Colonic mucosa (tissue), 4 donors: ENCODE results near the gene SENP3. TPM values are rescaled to one million over a fixed set of nuclear protein-coding genes. Genes with fewer than 3 reads are reported as not detected.
"Not testable (repeated sequence)": the region's sequence is repeated elsewhere in the genome, so short reads cannot be mapped to it uniquely, and the experiment has no call there.

ENCODE experiments used
- DNase-seq: peaks from one replicate; pipeline ENCODE4 v3.0.0-alpha.2; 2020
- H3K27ac ChIP-seq: fragments of 200-600 bp; one replicate; pipeline ENCODE4 v1.8.0; 2021
- H3K27me3 ChIP-seq: fragments of 200-600 bp; one replicate; pipeline ENCODE4 v1.8.0; 2021
- H3K36me3 ChIP-seq: fragments of 200-600 bp; one replicate; pipeline ENCODE4 v1.8.0; 2021
- H3K4me1 ChIP-seq: fragments of 200-600 bp; one replicate; pipeline ENCODE4 v1.8.0; 2021; ENCODE audit warnings: mild to moderate bottlenecking
- H3K4me3 ChIP-seq: fragments of 200-600 bp; one replicate; pipeline ENCODE4 v1.8.0; 2021
- H3K9ac ChIP-seq, 2 donors: one replicate each; pipeline ENCODE4 v1.7.0; 2013; ENCODE audit warnings: control low read depth in 2 of 2, low read depth in 2 of 2, low read length in 2 of 2
- H3K9me3 ChIP-seq: fragments of 200-600 bp; one replicate; pipeline ENCODE4 v1.8.0; 2021
- intact Hi-C: fragments of 100-400 bp; cut with DNase I; formaldehyde crosslinking; loops from one replicate; pipeline ENCODE4 v1.14.1; 2022
- total RNA-seq, 2 donors: library from RNA; stranded (reverse); fragmentation: NEBNext Ultra II Directional in 1 of 2; extraction: Animal tissue kit (Norgen Biotek cat#: 25700) in 1 of 2; gene quantifications; one replicate each; pipeline ENCODE4 v1.2.1, GENCODE V29; 2021
- TF ChIP-seq, protein P1 (sequence below): fragments of 200-600 bp; IDR thresholded peaks from one replicate; pipeline ENCODE4 v1.8.0; 2022; ENCODE audit warnings: antibody characterized with exemption, mild to moderate bottlenecking
- donor health status: healthy.
- donor health status: DM: no; HTN: no; CAD: no.
- donor health status: DM: no; HTN: no; CAD: no.

SENP3 gene
- total RNA-seq, 2 donors from 2014 or later, result 25.7 to 56.6 TPM

DNA sequence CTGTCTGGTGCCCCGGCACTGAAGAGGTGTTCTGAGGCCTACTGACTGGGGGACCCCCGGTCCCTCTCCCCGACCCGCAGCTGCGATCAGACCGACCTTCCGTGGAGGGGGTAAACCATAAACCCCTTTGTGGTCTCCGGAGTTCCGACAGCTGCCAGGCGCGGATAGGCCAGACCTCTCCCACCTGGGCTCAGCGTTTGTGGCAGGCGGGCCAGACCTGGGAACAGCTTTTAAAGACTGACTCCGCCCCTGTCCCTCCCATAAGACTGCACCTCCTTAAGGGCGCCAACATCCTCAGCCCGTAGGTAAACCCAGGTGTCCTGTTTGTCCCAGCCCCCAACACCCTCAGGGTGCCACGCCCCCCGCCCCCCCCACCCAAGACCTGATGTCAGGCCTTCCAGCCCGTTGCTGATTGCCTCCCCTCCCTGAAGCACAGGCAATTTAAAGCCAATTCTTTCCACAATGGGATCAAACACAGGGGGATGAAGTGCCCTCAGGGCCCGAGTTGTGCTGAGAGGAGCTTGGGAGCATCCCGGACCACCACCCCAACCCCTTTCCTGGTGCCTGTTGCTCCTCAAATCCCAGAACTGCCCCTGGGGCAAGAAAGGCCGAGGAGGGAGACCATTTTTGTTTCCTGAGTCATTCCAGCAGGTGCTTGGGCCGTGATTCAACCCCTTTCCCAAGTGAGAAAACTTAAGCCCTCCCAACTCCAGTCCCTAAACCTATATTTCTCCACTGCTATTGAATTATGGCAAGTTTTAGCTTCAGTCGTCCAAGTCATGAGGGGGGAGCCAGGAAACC, 28.4 kb downstream of the SENP3 start, which contains the start of gene SOX15:
SOX15 (minus strand) TSS at position 204 of the 801 bp plus-strand sequence. CDS start 418 bp downstream, outside the sequence.
- H3K4me1 ChIP-seq, result peaks cover 3% of the 10 kb centered on the region

DNA sequence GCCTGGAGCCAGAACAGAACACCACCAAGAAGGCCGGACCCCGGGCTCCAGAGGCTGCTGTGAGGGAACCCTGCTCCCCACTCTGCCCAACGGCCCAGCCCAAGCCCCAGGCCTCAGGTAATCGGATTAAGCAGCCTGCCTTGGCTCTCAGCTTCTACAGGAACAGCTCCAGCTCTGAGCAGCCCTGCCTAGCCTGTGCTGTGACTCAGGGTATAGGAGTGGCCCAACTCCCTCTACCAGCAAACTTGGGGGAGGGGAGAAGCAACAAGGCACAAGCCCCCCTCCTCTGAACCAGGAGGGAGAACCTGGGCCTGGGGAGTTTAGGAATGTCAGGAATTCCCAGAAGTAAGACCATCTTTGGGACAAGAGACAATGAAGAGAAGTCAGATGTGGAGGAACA, 29.0 kb downstream of the SENP3 start:
- Histone ChIP-seq H3K36me3 (peaks cover 45% of the 10 kb centered on the region), H3K4me1 (peaks cover 3% of the 10 kb centered on the region), H3K4me3 (no peak overlapping the region), H3K9ac (no peak overlapping the region), H3K9me3 (no peaks in the 10 kb centered on the region), H3K27me3 (no peaks in the 10 kb centered on the region), H3K27ac (no peak overlapping the region)
- intact Hi-C loops, result no loop called here
- no peak for DNase-seq
- TF ChIP-seq, protein P1, sequence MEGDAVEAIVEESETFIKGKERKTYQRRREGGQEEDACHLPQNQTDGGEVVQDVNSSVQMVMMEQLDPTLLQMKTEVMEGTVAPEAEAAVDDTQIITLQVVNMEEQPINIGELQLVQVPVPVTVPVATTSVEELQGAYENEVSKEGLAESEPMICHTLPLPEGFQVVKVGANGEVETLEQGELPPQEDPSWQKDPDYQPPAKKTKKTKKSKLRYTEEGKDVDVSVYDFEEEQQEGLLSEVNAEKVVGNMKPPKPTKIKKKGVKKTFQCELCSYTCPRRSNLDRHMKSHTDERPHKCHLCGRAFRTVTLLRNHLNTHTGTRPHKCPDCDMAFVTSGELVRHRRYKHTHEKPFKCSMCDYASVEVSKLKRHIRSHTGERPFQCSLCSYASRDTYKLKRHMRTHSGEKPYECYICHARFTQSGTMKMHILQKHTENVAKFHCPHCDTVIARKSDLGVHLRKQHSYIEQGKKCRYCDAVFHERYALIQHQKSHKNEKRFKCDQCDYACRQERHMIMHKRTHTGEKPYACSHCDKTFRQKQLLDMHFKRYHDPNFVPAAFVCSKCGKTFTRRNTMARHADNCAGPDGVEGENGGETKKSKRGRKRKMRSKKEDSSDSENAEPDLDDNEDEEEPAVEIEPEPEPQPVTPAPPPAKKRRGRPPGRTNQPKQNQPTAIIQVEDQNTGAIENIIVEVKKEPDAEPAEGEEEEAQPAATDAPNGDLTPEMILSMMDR, result no peak

More for the DNA sequence above, 28.4 kb downstream of the SENP3 start, which contains the start of gene SOX15:
- H3K27me3 ChIP-seq, result no peaks in the 10 kb centered on the region
- H3K9ac ChIP-seq, result peak within 1 kb of the TSS in 1 of 2 donors; percentile 46
- H3K36me3 ChIP-seq, result peaks cover 38% of the 10 kb centered on the region
- peak within 1 kb of the TSS; percentile 28 for H3K4me3 ChIP-seq
- no peaks in the 10 kb centered on the region for H3K9me3 ChIP-seq
- no peak within 1 kb of the TSS for H3K27ac ChIP-seq
- TF ChIP-seq, protein P1, result no peak
- peak; percentile 42 for DNase-seq
- intact Hi-C loops, result loop anchor here (10.0 kb wide), 1 partner anchor 155 kb away; the partner anchor contains the start of genes FGF11 and TMEM102

DNA sequence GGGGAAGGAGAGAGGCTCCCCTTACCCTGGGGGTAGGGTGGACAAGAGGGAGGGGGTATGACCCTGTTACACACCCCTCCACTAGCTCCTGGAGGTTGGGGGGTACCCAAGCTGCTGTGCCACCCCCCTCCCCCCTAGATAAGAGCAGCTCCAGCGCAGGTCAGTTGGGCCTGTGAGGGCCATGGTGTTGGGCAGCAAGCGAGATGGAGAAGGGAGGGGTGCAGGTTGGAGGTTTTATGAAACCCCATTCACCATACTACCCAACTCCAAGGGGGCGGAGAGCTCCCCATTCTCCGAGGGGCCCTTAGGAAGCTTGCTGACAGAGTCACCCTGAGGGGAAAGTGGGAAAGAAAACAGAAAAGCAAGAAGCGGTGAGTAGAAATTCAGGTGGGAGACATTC, 29.9 kb downstream of the SENP3 start:
- H3K27ac ChIP-seq, result no peak overlapping the region
- peaks cover 47% of the 10 kb centered on the region for H3K36me3 ChIP-seq
- H3K27me3 ChIP-seq, result no peaks in the 10 kb centered on the region
- H3K4me3 ChIP-seq, result no peak overlapping the region
- intact Hi-C loops, result no loop called here
- TF ChIP-seq, protein P1, result no peak
- no peaks in the 10 kb centered on the region for H3K9me3 ChIP-seq
- no peak for DNase-seq
- H3K4me1 ChIP-seq, result peaks cover 3% of the 10 kb centered on the region
- H3K9ac ChIP-seq, result no peak overlapping the region

DNA sequence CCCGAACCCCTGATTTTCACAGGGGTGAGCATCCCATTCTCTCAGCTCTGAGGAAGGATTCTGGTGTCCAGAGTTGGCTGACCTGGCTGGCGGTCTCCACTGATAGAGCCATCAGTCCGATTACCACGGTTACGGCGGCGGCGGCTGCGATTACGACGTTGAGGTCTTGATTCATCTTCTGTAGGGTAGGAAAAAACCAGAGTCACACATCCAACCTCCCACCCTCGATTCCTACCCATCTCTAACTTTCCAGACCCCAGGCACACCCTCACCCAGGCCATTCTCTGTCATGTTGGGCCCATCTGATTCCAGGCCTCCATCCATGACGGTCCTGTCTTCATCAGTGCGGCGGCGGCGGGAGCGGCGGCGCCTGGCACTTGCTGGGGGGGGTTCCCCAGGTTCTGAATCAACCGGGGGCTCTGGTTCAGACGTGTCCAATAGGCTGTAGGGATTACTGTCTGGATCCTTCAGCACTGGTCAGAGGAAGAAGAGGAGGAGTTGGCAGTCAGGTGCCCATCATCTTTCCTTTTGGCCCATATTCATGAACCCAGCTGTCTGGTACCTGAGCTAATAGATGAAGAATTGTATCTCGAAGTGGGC, 30.8 kb downstream of the SENP3 start:
- Histone ChIP-seq H3K9ac (no peak overlapping the region), H3K27me3 (no peaks in the 10 kb centered on the region), H3K9me3 (no peaks in the 10 kb centered on the region), H3K36me3 (peaks cover 53% of the 10 kb centered on the region), H3K27ac (no peak overlapping the region), H3K4me1 (peaks cover 3% of the 10 kb centered on the region), H3K4me3 (no peak overlapping the region)
- TF ChIP-seq, protein P1, result no peak
- intact Hi-C loops, result no loop called here
- no peak for DNase-seq

DNA sequence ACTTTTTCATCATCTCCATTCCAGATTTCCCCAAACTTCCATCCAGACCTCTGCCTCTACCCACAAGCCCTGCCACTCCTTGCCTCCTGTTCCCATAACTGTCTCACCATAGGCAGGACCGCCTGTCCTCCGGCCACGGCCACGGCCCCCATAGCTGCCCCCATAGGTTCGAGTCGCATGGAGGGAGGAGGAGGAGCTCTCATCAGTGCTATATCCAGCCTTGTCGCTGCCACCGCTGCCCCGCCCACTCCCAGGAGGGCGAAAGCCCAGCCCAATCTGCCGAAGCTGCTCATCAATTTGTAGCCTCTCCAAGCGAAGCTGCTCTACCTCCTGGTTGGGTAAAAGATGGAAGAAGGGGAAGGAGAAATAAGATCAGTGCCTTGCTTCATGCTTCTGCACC, 31.6 kb downstream of the SENP3 start:
- TF ChIP-seq, protein P1, result no peak
- Histone ChIP-seq H3K4me3 (no peak overlapping the region), H3K4me1 (peaks cover 3% of the 10 kb centered on the region), H3K36me3 (peaks cover 53% of the 10 kb centered on the region), H3K9ac (no peak overlapping the region), H3K9me3 (no peaks in the 10 kb centered on the region), H3K27me3 (no peaks in the 10 kb centered on the region), H3K27ac (no peak overlapping the region)
- intact Hi-C loops, result no loop called here
- DNase-seq, result no peak

DNA sequence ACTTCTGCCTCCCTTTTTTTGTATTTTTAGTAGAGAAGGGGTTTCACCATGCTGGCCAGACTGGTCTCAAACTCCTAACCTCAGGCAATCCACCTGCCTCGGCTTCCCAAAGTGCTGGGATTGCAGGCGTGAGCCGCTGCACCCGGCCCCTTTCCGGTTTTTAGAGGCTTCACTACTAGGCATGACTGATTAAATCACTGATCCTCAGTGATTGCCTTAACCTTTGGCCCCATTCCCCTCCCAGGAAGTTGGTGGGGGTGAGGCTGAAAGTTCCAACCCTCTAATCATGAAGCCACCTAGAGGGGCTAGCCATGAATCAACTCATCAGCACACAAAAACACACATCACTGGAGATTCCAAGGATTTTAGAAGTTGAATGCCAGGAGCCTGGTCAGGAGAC, 35.8 kb downstream of the SENP3 start:
- DNase-seq, H3K27ac ChIP-seq, H3K27me3 ChIP-seq, H3K9ac ChIP-seq, H3K9me3 ChIP-seq, H3K4me3 ChIP-seq, H3K4me1 ChIP-seq, intact Hi-C loops: not testable (repeated sequence)
- peaks cover 48% of the 10 kb centered on the region for H3K36me3 ChIP-seq
